GM21381 (cell line): ENCODE data around the gene PRCD.

Experiments used
- ATAC-seq: cut with Tn5 transposase; IDR thresholded peaks from one replicate; pipeline ENCODE4 v1.9.1; 2021; ENCODE audit warnings: mild to moderate bottlenecking, moderate library complexity; ENCODE audit not compliant: unreplicated experiment

PRCD gene, protein sequence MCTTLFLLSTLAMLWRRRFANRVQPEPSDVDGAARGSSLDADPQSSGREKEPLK

DNA sequence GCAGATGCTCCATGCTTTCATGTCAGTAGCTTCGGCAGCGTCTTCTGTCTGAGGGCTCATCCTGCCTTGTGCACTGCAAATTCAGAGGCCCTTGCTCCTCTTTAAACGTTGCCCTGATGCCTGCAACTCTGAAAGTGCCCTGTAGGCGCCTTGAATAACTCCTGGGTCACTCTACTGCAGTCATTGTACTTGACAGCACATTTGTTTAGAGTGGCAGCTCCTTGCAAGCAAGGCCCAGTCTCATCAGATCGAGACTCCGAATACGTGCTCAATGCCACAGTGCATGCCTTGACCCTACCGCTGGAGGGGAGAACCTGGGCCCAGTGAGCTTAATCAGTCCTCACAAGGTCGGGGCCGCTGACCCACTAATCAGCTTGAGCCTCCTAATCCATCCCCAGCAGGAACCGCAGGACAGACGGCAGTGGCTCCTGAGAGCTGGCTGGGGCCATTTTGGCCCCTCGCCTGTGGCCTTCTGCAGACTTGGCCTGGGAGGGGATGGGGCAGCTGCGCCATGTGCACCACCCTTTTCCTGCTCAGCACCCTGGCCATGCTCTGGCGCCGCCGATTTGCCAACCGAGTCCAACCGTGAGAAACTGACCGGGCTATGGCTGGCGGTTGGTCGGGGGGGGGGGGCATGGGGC lies at the start of gene PRCD:
Gene PRCD (plus strand): TSS at position 414 of the 641 bp plus-strand sequence. CDS start 98 bp downstream, at position 512.
- no peak for ATAC-seq

DNA sequence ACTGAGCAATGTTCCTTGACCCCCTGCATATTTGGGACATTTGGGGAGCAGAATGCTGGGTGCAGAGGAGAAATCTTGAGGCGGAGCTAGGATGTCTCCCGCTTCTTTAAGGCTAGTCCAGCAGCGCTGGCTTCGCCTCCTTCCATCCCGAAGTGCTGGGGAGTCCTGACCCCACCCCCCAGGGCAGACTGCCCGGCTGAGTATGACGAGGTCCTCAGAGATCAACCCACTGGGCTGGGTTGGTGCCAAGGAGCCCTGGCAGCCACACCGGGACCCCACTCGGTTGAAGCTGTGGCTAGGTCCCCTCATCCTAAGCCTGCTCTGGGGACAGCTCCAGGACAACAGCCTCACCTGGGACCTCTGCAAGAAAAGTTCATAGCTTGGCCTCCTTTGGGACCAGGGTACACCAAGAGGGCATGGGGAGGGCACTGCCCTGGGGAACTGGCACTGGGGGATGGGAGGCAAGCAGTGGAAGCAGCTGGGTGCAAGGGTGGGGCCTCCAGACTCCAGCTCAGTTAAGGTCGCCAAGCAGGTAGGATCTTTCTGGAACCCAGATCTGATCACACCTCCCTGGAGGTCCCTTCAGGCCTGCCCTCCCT lies 49.6 kb upstream of the PRCD start:
- no peak for ATAC-seq

DNA sequence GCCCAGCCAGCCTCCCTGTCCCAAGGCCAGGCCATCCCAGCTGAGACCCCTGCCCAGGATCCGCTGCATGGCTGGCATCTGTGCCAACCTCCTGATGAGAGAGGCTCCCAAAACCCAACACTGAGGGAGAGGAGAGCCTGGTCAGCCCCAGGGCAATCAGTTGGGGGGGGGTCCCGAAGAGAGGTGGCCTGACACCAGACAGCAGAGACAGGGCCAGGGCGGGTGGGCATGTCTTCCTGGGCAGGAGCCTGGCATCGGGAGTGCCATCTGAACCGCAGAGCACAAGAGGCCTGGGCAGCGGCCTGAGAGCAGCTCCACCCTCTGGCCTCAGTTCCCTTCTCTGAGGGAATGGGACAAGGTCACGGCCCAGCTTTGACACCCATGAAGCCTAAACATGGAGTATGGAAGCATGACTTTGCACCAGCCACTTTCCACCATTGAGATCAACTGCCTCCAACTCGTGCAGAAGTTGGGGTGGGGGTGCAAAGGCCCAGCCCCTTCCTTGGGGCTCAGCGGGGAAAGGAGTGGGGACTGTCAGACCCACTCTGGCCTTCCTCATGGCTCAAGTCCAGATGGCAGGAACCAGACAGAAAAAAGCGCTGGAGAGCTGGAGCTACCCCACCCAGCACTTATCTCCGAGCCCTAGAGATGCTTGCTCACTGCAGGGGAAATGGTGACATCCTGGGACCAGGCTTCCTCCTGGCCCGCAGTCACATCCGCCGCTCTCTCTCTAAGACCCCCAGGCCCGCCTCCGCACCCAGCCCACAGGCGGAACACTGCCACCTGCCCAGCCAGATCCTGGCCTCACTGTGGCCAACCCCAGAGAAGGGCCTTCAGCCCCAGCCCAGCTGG lies 48.3 kb upstream of the PRCD start:
- peak; percentile 2 for ATAC-seq

DNA sequence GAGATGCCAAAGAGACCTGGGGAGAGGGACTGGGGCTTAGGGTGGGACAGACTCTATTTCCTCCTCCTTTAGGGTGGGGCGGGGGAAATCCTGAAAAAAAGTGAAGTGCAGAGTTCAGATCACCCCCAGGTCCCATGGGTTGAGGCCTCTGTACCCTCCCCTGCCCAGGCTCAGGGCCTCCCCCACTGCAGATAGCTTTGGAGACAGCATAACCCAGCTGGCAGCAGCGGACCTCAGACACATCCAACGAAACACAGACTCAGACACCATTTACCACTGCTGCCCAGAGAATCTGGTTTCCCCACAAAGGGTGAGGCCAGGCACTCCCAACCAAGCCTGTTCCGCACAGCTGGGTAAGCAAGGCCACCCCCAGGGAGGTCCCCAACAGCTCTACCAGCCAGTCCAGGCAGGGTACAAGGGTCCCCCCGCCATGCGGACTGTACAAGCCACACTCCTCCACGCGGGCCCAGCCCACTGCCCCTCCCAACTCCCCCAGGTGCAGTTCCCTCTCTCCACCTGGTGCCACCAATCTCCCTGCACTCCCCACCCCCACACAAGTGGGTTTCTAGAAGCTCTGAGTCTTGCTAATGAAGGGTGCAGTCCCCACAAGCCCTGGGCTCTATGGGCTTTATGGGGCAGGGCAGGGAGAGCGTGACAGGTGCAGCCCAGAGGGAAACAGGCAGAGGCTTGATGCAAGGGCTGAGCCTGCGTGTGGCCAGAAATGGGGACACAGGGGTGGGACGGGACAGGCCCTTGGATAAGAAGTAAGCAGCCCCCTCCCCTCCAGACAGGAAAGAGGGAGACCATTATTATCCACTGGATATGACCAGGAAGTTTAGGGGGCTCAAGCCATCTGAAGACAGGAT lies 47.5 kb upstream of the PRCD start:
- peak; percentile 37 for ATAC-seq

DNA sequence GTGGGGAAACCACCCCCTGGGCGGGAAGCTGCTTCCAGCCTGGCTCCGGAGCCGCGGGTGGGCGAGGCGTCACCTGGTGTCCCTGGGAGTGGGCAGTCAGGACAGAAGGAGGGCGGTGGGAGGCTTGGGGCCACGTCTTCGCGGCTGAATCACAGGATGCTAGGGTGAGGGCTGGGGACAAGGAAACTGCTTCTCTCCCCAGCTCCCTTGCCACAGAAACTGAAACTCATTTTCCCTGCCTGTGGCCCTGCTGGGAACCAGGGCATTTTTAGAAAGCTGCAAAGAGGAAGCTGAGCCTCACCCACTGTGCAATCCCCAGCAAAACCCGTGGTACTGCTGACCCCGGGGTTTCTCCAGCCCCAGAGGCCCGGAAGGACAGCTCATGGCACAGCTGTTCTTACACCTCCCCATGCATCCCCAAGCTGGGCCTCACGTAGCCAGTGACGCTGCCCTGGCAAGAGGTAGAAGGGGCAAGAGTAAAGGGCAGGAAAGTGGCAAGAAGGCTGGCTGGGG lies 46.8 kb upstream of the PRCD start:
- ATAC-seq, result peak; percentile 38

DNA sequence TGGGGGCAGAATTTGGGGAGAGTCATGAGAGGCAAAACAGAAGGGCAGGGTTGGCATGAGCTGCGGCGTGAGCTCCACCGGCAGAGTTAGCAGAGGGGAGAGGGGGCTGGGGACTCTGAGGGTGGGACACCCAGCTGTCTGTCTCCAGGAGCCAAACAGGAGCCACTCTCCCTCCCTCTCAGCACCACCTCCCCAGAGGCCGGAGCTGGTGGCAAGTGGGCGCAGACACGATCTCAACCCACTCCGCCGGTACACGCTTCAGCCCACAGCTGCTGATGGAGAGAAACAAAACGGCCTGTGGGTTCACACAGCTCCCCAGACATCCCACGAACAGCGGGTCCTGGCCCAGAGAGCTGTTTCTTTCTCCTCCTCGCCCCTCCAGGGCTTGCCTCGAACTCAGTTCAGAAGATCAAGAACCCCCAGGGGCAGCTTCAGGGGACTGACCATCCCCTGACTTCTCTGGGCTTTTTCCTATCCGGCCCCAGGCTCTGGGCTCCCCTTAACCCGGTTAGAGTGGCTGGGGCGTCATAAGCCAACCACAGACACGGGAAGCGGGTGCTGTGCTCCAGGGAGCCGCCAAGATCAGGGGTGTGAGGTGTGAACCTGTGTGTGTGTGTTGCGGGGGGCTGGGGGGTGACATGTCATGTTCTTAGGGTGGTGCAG lies 46.2 kb upstream of the PRCD start:
- no peak for ATAC-seq

DNA sequence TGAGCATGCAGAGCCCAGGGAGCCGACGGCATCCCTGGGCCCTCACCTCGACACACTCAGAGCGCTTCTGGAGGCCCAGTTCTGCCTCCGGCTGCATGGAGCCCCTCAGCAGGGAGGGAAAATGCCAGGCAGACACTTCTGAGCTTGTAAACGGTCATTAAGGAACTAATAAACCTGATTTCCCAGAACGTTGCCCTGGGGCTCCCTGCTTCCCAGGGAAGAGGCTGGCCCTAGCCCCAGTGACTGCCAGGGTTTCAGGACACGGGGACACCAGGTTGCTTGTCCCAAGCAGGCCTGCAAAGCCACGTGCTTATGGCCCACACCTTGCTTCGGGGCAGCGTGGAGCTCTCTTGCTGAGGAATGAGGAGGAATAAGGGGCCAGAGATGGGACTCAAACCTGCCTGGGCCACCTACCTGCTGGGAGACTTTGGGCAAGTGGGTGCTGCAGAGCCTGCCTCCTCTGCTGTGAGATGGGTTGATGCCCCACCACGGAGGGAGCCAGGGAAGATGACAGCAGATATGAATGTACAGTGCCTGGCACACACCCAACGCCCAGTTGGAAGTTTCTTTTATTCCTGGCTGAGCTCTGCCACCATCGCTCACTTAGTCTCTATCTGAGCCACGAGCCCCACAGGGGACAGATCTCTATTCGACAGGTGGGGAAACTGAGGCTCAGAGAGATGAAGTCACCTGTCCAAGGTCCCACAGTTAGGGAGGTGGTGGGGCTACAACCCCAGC lies 44.0 kb upstream of the PRCD start:
- ATAC-seq, result no peak

DNA sequence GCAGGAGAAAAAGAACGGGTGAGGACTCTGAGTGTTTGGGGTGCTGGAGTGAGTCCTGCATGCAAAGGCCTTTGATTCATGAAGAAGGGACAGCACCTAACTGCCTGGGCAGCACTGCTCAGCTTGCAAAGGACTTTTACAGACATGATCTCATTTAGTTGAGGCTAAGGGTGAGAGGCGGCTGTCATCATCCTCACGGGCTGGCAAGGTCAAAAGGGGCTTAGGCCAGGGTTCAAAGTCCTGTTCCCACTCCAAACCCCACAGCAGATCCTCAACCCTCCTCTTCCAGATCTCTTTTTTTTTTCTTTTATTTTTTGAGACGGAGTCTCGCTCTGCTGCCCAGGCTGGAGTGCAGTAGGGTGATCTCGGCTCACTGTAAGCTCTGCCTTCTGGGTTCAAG lies 43.4 kb upstream of the PRCD start:
- ATAC-seq, result no peak

DNA sequence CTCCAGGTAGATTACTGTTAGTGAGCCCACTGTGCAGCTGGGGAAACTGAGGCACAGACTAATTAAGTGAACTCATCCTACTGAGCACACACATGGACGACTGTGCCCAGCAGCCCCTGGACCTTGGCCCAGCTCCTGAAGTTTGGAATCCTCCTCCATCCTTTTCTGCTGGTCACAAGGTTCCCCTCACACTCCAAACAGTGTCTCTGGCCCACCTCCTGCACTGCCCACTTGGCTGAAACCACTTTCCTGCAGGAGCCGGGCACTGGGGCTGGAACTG lies 42.2 kb upstream of the PRCD start:
- no peak for ATAC-seq

DNA sequence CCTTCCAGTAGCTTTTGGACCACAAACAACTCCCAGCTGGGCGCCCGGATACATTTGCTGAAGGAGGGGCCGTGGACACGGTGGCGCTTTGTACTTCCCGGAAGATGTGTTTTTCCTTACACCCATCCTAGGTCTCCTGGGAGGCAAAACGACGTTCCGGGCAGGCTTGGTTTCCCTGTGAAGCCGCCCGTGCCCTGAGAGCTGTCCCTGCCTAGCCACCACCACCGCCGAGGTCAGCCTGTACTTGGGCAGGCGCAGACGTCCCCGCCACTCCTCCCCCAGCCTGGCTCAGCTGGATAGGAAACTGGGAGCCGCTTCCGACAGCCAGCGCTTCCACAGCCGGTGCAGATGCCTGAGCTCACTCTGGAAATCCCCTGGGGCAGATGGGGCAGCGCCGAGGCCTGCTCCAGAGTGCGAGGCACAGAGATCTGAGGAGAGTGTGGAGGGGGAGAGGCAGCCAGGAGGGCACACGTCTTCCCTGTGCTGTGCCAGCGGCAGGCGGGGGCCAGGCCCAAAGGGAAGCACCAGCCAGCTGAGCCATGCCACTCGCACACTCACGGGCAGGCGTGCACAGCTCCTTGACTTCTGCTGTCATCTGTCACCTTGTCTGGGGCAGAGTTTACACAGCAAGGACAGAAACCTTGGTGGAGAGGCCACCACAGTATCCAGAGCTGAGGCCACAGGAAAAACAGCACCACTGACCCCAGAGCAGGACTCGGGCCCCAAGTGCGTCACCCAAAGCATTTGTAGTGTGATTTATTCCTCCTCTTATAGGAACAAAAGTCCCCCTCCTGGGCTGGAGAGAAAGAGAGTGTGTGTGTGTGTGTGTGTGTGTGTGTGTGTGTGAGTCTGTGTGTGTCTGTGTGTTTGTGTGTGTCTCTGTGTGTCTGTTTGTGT lies 41.6 kb upstream of the PRCD start:
- ATAC-seq, result no peak

DNA sequence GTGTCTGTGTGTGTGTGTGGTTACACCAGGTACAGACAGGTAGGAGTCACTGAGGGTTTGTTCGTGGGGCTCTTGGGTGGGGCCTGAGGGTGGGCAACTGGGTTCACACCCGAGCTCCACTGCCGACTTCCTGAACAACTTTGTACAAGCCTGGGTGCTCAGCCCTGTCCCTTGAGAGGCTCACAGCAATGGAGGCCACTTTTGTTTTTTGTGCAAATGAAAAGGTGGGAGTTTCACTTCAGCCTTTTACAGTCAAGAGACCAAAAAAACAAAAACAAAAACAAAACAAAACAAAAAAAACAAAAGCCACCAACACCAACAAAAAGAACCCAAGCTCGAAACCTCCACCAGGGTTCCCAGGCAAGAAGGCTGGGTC lies 41.0 kb upstream of the PRCD start:
- ATAC-seq, result no peak

DNA sequence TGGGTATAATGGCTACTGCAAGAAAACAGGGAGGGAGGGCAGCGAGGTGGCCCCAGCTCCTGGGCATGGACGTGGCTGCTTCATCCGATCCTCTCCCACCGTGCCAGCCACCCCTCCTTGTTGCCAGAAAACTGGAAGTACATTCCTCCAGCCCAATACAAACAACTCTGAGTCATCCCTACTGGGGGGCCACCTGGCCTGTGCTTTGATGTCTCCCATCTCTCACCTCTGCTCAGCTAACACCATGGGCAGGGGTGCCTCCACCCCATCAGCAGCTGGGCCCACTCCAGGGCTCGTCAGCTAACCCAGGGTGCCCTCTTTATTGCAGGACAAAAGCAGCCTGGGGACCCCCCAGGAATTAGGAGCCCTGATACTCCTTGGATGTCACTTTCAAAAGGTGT lies 40.6 kb upstream of the PRCD start:
- ATAC-seq, result no peak

DNA sequence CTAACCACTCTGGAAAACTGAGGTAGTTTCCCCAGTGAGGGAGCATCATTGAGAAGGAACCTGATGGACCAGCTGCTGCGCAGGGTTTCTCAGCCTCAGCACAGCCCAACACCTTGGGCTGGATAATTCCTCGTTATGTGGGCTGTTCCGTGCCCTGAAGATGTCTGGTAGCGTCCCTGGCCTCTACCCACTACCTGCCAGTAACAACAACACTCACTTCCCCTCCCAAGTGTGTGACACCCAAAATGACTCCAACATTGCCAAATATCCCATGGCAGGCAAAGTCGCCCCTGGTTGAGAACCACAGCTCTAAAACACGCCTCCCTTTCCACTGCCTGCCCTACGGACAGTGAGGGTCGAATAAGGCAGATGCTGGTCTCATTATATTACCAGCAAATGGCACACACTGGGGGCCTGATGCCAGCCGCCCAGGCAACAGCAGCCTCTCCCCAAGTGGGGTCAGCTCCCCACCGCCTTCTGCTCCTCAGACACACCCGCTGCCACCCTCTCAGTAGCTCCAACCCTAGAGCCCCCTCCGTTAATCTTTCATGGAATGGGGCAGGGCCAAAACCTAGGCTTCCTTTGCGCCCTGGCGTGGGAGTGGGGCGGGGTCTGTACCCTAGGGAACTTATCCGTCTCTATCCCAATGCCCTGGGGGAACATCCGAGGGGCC lies 39.6 kb upstream of the PRCD start:
- ATAC-seq, result no peak

DNA sequence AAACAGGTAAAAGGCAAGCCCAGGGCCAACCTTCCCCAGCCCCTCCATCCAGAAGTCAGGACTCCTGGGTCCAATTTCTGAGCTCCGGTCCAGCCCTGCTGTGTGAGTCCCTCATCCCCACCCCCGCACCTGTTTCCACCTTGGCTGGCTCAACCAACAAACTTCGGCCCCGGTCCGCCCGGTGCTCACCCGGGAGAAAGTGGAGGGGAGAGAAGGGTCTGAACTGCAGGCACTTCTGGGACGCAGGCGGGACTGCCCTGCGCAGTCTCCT lies 39.2 kb upstream of the PRCD start:
- no peak for ATAC-seq

DNA sequence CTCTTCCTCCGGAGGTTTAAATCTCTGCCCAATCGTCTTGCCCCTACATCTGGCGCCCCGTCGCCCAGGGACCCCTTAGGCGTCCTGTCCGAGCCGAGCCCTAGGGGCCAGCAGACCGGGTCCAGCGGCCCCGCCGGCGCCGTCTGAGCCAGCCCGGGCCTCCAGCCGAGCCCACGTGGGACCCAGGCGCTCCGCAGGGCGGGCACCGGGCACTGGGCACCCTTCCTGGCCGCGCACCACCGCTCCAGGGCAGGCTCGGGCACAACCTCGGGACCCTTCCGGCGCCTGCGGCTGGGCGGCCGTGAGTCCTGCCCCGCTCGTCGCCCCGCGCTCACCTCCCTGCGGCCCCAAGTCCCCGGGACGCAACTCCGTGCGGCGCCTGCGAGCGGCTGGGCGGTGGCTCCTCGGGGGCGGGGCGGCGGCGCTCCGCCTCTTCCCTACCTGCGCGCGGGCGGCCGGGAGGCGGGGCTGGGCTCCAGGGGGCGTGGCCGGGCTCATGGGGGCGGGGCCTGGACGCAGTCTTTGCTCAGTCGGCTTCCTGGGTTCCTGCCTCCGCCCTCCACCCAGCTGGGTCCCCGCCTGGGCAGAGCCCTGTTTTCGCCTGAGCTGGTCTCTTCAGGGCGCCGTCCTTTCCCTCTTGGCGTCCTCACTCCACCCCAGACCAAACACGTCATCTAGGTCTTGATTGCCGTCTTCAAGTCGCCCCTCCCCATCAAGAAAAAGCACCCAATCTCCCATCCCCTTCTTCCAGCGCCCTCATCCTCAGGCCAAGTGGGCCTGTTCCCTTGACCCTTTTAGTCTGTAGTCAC lies 38.6 kb upstream of the PRCD start, which contains the start of gene RHBDF2:
Gene RHBDF2 (minus strand): TSS at position 406 of the 809 bp plus-strand sequence. CDS start 19,899 bp downstream, outside the sequence.
- peak; percentile 64 for ATAC-seq

DNA sequence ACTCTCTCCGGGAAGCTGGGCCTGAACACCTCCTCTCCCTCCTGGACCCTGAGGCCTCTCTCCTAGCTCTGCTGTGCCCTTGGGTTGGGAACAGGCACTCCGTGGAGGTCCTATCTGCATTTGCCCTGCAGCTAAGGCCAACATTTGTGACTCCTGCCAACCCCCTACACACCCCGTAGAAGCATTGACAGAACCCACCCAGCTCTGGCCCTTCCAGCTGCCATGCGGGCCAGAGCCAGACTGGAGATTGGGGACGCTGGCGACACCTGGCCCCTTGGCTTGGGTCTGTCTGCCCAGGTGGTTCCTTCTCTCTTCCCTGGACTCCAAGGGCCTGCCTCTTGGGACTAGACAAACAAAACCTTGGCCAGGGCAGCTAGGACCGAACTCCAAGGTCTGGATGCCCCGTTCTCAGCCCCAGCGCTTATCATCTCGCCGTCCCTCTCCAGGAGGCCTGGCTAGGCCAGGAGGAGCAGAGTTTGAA lies 38.0 kb upstream of the PRCD start:
- no peak for ATAC-seq
